Body of pancreas (tissue), 2 donors: Measurements from ENCODE around the gene GPATCH3. TPM values are rescaled to one million over a fixed set of nuclear protein-coding genes. Genes with fewer than 3 reads are reported as not detected.

Source experiments
- total RNA-seq, 2 donors: library from RNA; depleted of rRNA; stranded (reverse); fragments of >200 nt; gene quantifications; one replicate each; pipeline ENCODE4 v1.1.0, GENCODE V29; 2016

Gene GPATCH3
- total RNA-seq, 2 donors from 2014 or later: 4.9 to 19.4 TPM

Other genes with a start within 250 kb of the GPATCH3 start
- 10 to 100 TPM; 23.7 to 25.9 TPM for gene ARID1A, start 204.5 kb downstream of the GPATCH3 start, total RNA-seq
- gene PIGV, start 112.5 kb downstream of the GPATCH3 start, total RNA-seq: 10 to 100 TPM; 10.9 to 14.2 TPM
- gene ZDHHC18, start 73.8 kb downstream of the GPATCH3 start, total RNA-seq: 1 to 10 TPM; 4.6 to 5.7 TPM
- gene SFN, start 37.3 kb downstream of the GPATCH3 start, total RNA-seq: 1 to 10 TPM in 1 of 2 donors, under 1 TPM in 1; 0.66 to 1.6 TPM
- 10 to 100 TPM in 1 of 2 donors, 1 to 10 TPM in 1; 8.8 to 21.4 TPM for gene GPN2, start 10.2 kb downstream of the GPATCH3 start, total RNA-seq
- 10 to 100 TPM; 19.8 to 34.8 TPM for gene NR0B2, start 13.5 kb upstream of the GPATCH3 start, total RNA-seq
- 10 to 100 TPM; 31.3 to 33.2 TPM for gene NUDC, start 21.3 kb upstream of the GPATCH3 start, total RNA-seq
- gene KDF1, start 60.0 kb upstream of the GPATCH3 start, total RNA-seq: 10 to 100 TPM; 13.8 to 18.7 TPM
- gene TRNP1, start 93.2 kb upstream of the GPATCH3 start, total RNA-seq: 10 to 100 TPM; 17.1 to 32.6 TPM
- gene TENT5B, start 112.4 kb upstream of the GPATCH3 start, total RNA-seq: 1 to 10 TPM; 2.6 to 3.9 TPM